Lower leg skin (tissue), 4 donors: Measurements from ENCODE around the gene ATP6V1E1. TPM values are rescaled to one million over a fixed set of nuclear protein-coding genes. Genes with fewer than 3 reads are reported as not detected.

Experiments
- DNase-seq, 2 donors: peaks; one replicate each; pipeline ENCODE4 v3.0.0-alpha.2; 2019; ENCODE audit warnings: low spot score in 2 of 2
- H3K4me3 ChIP-seq: fragments of 200-600 bp; sonication (generic); 2 replicates; pipeline ENCODE4 v1.5.1; 2017; ENCODE audit warnings: mild to moderate bottlenecking, low read depth; ENCODE audit not compliant: poor library complexity, severe bottlenecking
- CTCF ChIP-seq, 3 donors: fragments of 450-650 bp; IDR thresholded peaks; one replicate each; pipeline ENCODE4 v1.5.1; 2016; ENCODE audit warnings: antibody characterized with exemption in 3 of 3, mild to moderate bottlenecking in 3 of 3, moderate library complexity in 2 of 3
- POLR2A ChIP-seq, 2 donors: fragments of 450-650 bp; IDR thresholded peaks; one replicate each; pipeline ENCODE4 v1.6.1; 2016 to 2017; ENCODE audit warnings: antibody characterized with exemption in 2 of 2, mild to moderate bottlenecking in 1 of 2, moderate library complexity in 1 of 2
- WGBS, 2 donors: methylation state at CpG; one replicate each; pipeline ENCODE4 v1.1.5; 2018; 5-methylcytosine and 5-hydroxymethylcytosine counted together
- intact Hi-C: fragments of 100-400 bp; cut with DNase I; formaldehyde crosslinking; loops from one replicate; pipeline ENCODE4 v1.15.0; 2023; ENCODE audit warnings: low total_unique reads
- total RNA-seq, 4 donors: library from RNA; depleted of rRNA; stranded (reverse); fragments of >200 nt; gene quantifications; one replicate each; pipeline ENCODE4 v1.1.0, GENCODE V29; 2016

ATP6V1E1 gene
- total RNA-seq, 4 donors from 2014 or later, result 113 to 136 (median 125) TPM

GRCh38 chr22:17559188-17559587 is 69.4 kb downstream of the ATP6V1E1 start:
- WGBS, 2 donors, result 92% methylated on average over 10 of the region's 10 CpGs
- H3K4me3 ChIP-seq, result no peak overlapping the region
- intact Hi-C loops, result no loop called here
- DNase-seq, result no peak
- TF ChIP-seq POLR2A (IDR thresholded peaks at IDR 0.05), result no peak
- TF ChIP-seq CTCF (IDR thresholded peaks at IDR 0.05), result no peak

- WGBS, 2 donors, result 78 to 88% methylated on average over 4 of the region's 4 CpGs
- TF ChIP-seq CTCF (IDR thresholded peaks at IDR 0.05) (no peak), POLR2A (IDR thresholded peaks at IDR 0.05) (no peak)
- intact Hi-C loops, result no loop called here
- H3K4me3 ChIP-seq, result no peak overlapping the region
- no peak for DNase-seq
Measured at GRCh38 chr22:17554814-17555213, 73.7 kb downstream of the ATP6V1E1 start.

GRCh38 chr22:17552737-17553136 is 75.8 kb downstream of the ATP6V1E1 start:
- WGBS, 2 donors, result 33 to 55% methylated on average over 7 of the region's 7 CpGs
- intact Hi-C loops, result no loop called here
- peak in 1 of 2 donors; percentile 62 for DNase-seq
- H3K4me3 ChIP-seq, result no peak overlapping the region
- TF ChIP-seq POLR2A (IDR thresholded peaks at IDR 0.05) (no peak), CTCF (IDR thresholded peaks at IDR 0.05) (no peak)

GRCh38 chr22:17549655-17550054 is 78.9 kb downstream of the ATP6V1E1 start:
- peak in 1 of 2 donors; percentile 45 for DNase-seq
- TF ChIP-seq CTCF (IDR thresholded peaks at IDR 0.05) (no peak), POLR2A (IDR thresholded peaks at IDR 0.05) (no peak)
- no peak overlapping the region for H3K4me3 ChIP-seq
- 61 to 66% methylated on average over 5 of the region's 5 CpGs for WGBS, 2 donors
- intact Hi-C loops, result no loop called here

- WGBS, 2 donors, result 88 to 89% methylated on average over 10 of the region's 10 CpGs
- intact Hi-C loops, result no loop called here
- TF ChIP-seq CTCF (IDR thresholded peaks at IDR 0.05) (no peak), POLR2A (IDR thresholded peaks at IDR 0.05) (no peak)
- no peak overlapping the region for H3K4me3 ChIP-seq
- peak in 1 of 2 donors; percentile 79 for DNase-seq
Measured at GRCh38 chr22:17549183-17549582, 79.4 kb downstream of the ATP6V1E1 start.

GRCh38 chr22:17548756-17549035 is 79.9 kb downstream of the ATP6V1E1 start:
- WGBS, 2 donors, result 88 to 92% methylated on average over 5 of the region's 5 CpGs
- intact Hi-C loops, result no loop called here
- TF ChIP-seq POLR2A (IDR thresholded peaks at IDR 0.05), result no peak
- TF ChIP-seq CTCF (IDR thresholded peaks at IDR 0.05), result no peak
- no peak overlapping the region for H3K4me3 ChIP-seq
- no peak for DNase-seq
